Ovary (tissue), 3 donors: ENCODE data around the gene TNNT3.

Source experiments
- CTCF ChIP-seq, 3 donors: fragments of 450-650 bp in 2 of 3; fragments of 200-600 bp in 1 of 3; IDR thresholded peaks; one replicate each; pipeline versions ENCODE4 v1.5.1 to v1.8.0; 2016 to 2022; ENCODE audit warnings: antibody characterized with exemption in 3 of 3, mild to moderate bottlenecking in 1 of 3
- EP300 ChIP-seq: sonication (generic); formaldehyde crosslinking; IDR thresholded peaks from one replicate; pipeline ENCODE4 v1.6.1; 2017; ENCODE audit warnings: antibody characterized with exemption
- POLR2A ChIP-seq: fragments of 450-650 bp; IDR thresholded peaks from one replicate; pipeline ENCODE4 v1.6.1; 2017; ENCODE audit warnings: antibody characterized with exemption, mild to moderate bottlenecking, moderate library complexity
- donor health status: DM: no; HTN: no; CAD: no.

DNA sequence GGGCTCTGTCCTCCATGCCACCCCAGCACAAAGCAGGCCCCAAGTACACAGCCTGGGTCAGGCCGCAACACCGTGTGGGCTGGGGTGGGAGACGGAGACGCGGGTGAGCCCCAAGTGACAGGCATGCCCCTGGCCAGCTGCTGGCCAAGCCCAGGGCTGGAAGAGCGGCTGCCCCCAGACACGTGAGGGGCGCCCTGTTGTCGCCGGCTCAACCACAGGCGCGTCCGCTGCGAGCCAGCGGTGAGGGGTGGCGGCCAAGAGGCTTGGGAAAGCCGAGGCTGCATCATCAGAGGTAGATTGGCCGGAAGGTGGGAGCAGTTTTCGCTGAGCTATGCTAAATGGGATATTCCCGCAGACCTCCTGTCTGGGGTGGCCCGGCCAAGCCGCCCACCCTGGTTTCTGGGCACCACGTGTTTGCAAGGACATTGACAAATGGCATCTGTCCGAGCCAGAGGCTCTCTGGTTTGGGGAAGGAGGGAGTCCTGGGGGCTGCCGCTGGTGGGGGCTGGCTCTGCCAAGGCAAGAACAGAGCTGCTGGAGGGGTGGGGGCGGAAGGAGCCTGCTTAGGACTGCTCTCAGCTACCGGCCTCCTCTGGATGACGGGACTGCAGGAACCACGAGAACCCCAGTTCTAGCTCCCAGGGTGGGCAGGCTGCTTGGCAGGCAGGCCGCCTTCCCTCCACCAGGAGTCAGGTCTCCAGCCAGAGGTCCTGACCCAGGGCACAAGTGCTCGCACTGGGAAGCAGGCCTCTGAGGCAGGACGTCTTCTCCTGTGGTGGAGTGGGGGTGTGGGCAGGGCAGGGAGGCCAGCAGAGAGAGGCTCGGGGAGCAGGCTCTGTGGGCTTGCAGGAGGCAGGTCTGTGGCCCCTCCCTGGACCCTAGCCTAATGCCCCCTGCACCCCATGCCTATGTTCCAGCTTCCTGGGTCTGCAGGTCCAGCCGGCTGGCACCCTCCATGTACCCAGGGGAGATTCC lies 28.4 kb upstream of the TNNT3 start:
- no peak for TF ChIP-seq CTCF (IDR thresholded peaks at IDR 0.05)
- no peak for TF ChIP-seq POLR2A
- no peak for TF ChIP-seq EP300
